ES-I3 (cell line): ENCODE results near the gene BDKRB2.

Experiments used
- H3K36me3 ChIP-seq: 2 replicates; pipeline ENCODE4 v1.6.1; 2013; ENCODE audit warnings: mild to moderate bottlenecking, low read length, control low read depth, moderate library complexity; ENCODE audit not compliant: insufficient read depth
- H3K4me1 ChIP-seq: 2 replicates; pipeline ENCODE4 v1.6.1; 2013; ENCODE audit warnings: mild to moderate bottlenecking, control low read depth, low read length; ENCODE audit not compliant: insufficient read depth
- H3K9ac ChIP-seq: 2 replicates; pipeline ENCODE4 v1.6.1; 2013; ENCODE audit warnings: low read depth, mild to moderate bottlenecking, low read length, moderate library complexity
- H3K9me3 ChIP-seq: 2 replicates; pipeline ENCODE4 v1.6.1; 2013; ENCODE audit warnings: mild to moderate bottlenecking, low read length, moderate library complexity; ENCODE audit not compliant: control insufficient read depth, insufficient read depth

BDKRB2 gene

GRCh38 chr14:96281486-96281885 lies 76.8 kb downstream of the BDKRB2 start:
- H3K4me1 ChIP-seq, result peaks cover 2% of the 10 kb centered on the region; the same call in 1 of the 2 replicates
- no peak overlapping the region for H3K9ac ChIP-seq
- H3K36me3 ChIP-seq, result no peaks in the 10 kb centered on the region; the same call in 1 of the 2 replicates
- H3K9me3 ChIP-seq, result no peaks in the 10 kb centered on the region

GRCh38 chr14:96284008-96284407 lies 79.4 kb downstream of the BDKRB2 start:
- Histone ChIP-seq H3K9ac (no peak overlapping the region), H3K36me3 (no peaks in the 10 kb centered on the region; the same call in 1 of the 2 replicates)

DNA sequence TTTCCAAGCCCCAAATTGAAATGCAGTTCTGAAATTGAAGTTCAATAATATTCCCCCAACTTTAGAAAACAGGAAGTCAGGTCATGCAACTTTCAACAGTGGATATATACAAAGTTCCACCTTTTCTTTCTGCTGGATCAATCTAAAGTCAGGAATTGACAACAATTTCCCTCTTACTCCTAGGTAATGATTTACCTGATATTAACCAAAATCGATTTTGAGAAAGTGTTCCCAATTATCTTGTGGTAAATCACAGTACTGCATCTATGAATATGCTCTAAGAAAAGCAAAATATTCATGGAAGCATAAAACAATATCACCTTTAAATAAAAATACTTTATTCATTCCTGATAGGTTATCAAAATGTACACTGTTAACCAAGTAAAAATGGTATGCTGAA lies 79.8 kb downstream of the BDKRB2 start:
- no peak overlapping the region for H3K9ac ChIP-seq
- H3K4me1 ChIP-seq, result no peaks in the 10 kb centered on the region
- peaks cover 1% of the 10 kb centered on the region; the same call in 1 of the 2 replicates for H3K36me3 ChIP-seq
- H3K9me3 ChIP-seq, result no peaks in the 10 kb centered on the region

More at GRCh38 chr14:96284008-96284407, 79.4 kb downstream of the BDKRB2 start:
- H3K9me3 ChIP-seq, result no peaks in the 10 kb centered on the region
- no peaks in the 10 kb centered on the region for H3K4me1 ChIP-seq

GRCh38 chr14:96285667-96286066 lies 81.0 kb downstream of the BDKRB2 start:
- Histone ChIP-seq H3K36me3 (peaks cover 6% of the 10 kb centered on the region), H3K9me3 (no peaks in the 10 kb centered on the region), H3K9ac (no peak overlapping the region), H3K4me1 (no peaks in the 10 kb centered on the region)

DNA sequence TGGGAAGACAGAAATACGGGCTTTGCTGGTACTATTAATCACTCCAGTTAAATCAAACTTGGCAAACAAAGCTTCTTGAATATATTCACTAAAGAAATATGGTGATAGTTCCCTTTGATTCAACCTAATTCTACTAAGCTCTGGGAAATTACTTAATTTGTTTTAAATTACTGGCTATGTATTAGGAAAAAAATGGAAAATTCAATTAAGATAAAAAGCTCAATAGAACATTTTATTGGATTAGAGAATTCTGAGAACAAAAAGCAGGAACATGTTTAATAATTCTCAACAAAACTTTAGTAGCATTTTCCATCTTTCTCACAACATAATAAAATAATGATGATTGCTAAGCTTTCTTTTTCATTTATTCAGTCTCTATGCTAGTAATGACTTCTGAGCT lies 81.6 kb downstream of the BDKRB2 start:
- no peaks in the 10 kb centered on the region for H3K9me3 ChIP-seq
- H3K9ac ChIP-seq, result no peak overlapping the region
- H3K4me1 ChIP-seq, result no peaks in the 10 kb centered on the region
- H3K36me3 ChIP-seq, result peaks cover 6% of the 10 kb centered on the region

GRCh38 chr14:96287856-96288255 lies 83.2 kb downstream of the BDKRB2 start:
- no peaks in the 10 kb centered on the region for H3K9me3 ChIP-seq
- H3K4me1 ChIP-seq, result no peaks in the 10 kb centered on the region
- no peak overlapping the region for H3K9ac ChIP-seq
- peaks cover 6% of the 10 kb centered on the region for H3K36me3 ChIP-seq
